ENCODE data around the gene ANKRD13C. TPM values are rescaled to one million over a fixed set of nuclear protein-coding genes. Genes with fewer than 3 reads are reported as not detected.

Gene ANKRD13C
- 10 to 100 TPM; 26.3 to 28.7 (median 27.2) TPM for total RNA-seq
- total RNA-seq (2013): 38.8 TPM
- 52.3 to 86.7 (median 66.0) reads per million in 29 experiments for total RNA-seq

GRCh38 chr1:70354332-70355110, at the start of gene ANKRD13C:
TSS of gene ANKRD13C (minus strand) at chr1:70354722. CDS start at chr1:70354408, 314 bp downstream.
- H3K36me3 ChIP-seq (ENCODE audit: control insufficient read depth in 2 of 2, extremely low read depth in 1 of 2, insufficient read depth in 1 of 2, low read length in 1 of 2): no peaks in the 10 kb centered on the region
- H3K27me3 Mint-ChIP-seq: no peaks in the 10 kb centered on the region
- peak within 1 kb of the TSS; percentile 80 to 90 for H3K4me3 ChIP-seq (ENCODE audit: control insufficient read depth in 1 of 2, extremely low read depth in 1 of 2, low read length in 1 of 2)
- under 1% methylated on average over 61 of the region's 65 CpGs for WGBS (ENCODE audit: insufficient coverage)
- H3K9me3 ChIP-seq: no peaks in the 10 kb centered on the region
- peaks cover 4% of the 10 kb centered on the region for H3K36me3 Mint-ChIP-seq
- no peaks in the 10 kb centered on the region for H3K9me3 Mint-ChIP-seq
- H3K4me3 Mint-ChIP-seq: peak within 1 kb of the TSS; percentile 91 to 96 (median 94)
- ATAC-seq (replicated peaks in 1 of 4): peak; percentile 90 to 96 (median 94)
- H3K27me3 ChIP-seq (replicated peaks in 1 of 2; ENCODE audit: control insufficient read depth in 2 of 2, extremely low read depth in 1 of 2, insufficient read depth in 2 of 2, low read length in 1 of 2): no peaks in the 10 kb centered on the region
- H3K27ac Mint-ChIP-seq: peak within 1 kb of the TSS; percentile 94 to 98
- ChIA-PET POLR2A (interaction anchor here (0.6 to 3.3 kb wide), 9 partner anchors 11 to 727 kb away, joined by 3 to 58 read pairs (median 4); partner anchors contain the start of gene CTH (in 2 of the 2)), CTCF (interaction anchor here (0.6 to 3.4 kb wide), 5 partner anchors 56 to 726 kb away, joined by 3 to 29 read pairs (median 4); partner anchors contain the start of genes CTH (in 1 of the 2), LRRC40 (in 1 of the 2) and ZRANB2 (in 1 of the 2))
- peaks cover 50 to 54% (median 53%) of the 10 kb centered on the region in 3 donors for H3K4me1 Mint-ChIP-seq
- DNase-seq: peak; percentile 80 to 94 (median 89)
- H3K4me1 ChIP-seq (ENCODE audit: control insufficient read depth in 1 of 2, extremely low read depth in 1 of 2, insufficient read depth in 2 of 2, low read length in 2 of 2): peaks cover 16 to 23% of the 10 kb centered on the region in 2 experiments
- H3K27ac ChIP-seq (ENCODE audit: low read length): peak within 1 kb of the TSS; percentile 89

- ATAC-seq (replicated peaks in 1 of 4): no peak
- Histone ChIP-seq H3K27ac (ENCODE audit: low read length) (no peak overlapping the region), H3K4me3 (ENCODE audit: control insufficient read depth in 1 of 2, extremely low read depth in 1 of 2, low read length in 1 of 2) (no peak overlapping the region), H3K4me1 (ENCODE audit: control insufficient read depth in 1 of 2, extremely low read depth in 1 of 2, insufficient read depth in 2 of 2, low read length in 2 of 2) (no peaks in the 10 kb centered on the region), H3K9me3 (no peaks in the 10 kb centered on the region), H3K27me3 (replicated peaks in 1 of 2; ENCODE audit: control insufficient read depth in 2 of 2, extremely low read depth in 1 of 2, insufficient read depth in 2 of 2, low read length in 1 of 2) (peaks cover 0 to 4% of the 10 kb centered on the region in 2 experiments), H3K36me3 (ENCODE audit: control insufficient read depth in 2 of 2, extremely low read depth in 1 of 2, insufficient read depth in 1 of 2, low read length in 1 of 2) (no peaks in the 10 kb centered on the region)
- POLR2A ChIA-PET: no interaction called here
- Mint-ChIP-seq H3K4me3 (no peak overlapping the region), H3K9me3 (no peaks in the 10 kb centered on the region), H3K27me3 (peaks cover 16 to 19% of the 10 kb centered on the region in 2 donors), H3K27ac (no peak overlapping the region), H3K36me3 (no peaks in the 10 kb centered on the region), H3K4me1 (no peaks in the 10 kb centered on the region)
- DNase-seq: no peak
- CTCF ChIA-PET: no interaction called here
- 67% methylated on average over 1 of the region's 2 CpGs for WGBS (ENCODE audit: insufficient coverage)
These were observed 49.2 kb upstream of the ANKRD13C start for GRCh38 chr1:70403759-70404158.

- POLR2A ChIA-PET: interaction anchor here (1.2 to 1.3 kb wide), 2 partner anchors 8 to 10 kb away, joined by 3 to 5 read pairs; partner anchors contain the start of gene CTH (in 1 of the 2)
- no peaks in the 10 kb centered on the region for H3K36me3 ChIP-seq (ENCODE audit: control insufficient read depth in 2 of 2, extremely low read depth in 1 of 2, insufficient read depth in 1 of 2, low read length in 1 of 2)
- H3K9me3 ChIP-seq: no peaks in the 10 kb centered on the region
- H3K9me3 Mint-ChIP-seq: no peaks in the 10 kb centered on the region
- DNase-seq: no peak
- H3K4me3 Mint-ChIP-seq: no peak overlapping the region
- peaks cover 19% of the 10 kb centered on the region in 2 donors for H3K27me3 Mint-ChIP-seq
- no peaks in the 10 kb centered on the region for H3K36me3 Mint-ChIP-seq
- H3K4me3 ChIP-seq (ENCODE audit: control insufficient read depth in 1 of 2, extremely low read depth in 1 of 2, low read length in 1 of 2): no peak overlapping the region
- no peaks in the 10 kb centered on the region for H3K4me1 ChIP-seq (ENCODE audit: control insufficient read depth in 1 of 2, extremely low read depth in 1 of 2, insufficient read depth in 2 of 2, low read length in 2 of 2)
- peaks cover 0 to 4% of the 10 kb centered on the region in 2 experiments for H3K27me3 ChIP-seq (replicated peaks in 1 of 2; ENCODE audit: control insufficient read depth in 2 of 2, extremely low read depth in 1 of 2, insufficient read depth in 2 of 2, low read length in 1 of 2)
- no CpG with 5 or more reads among the region's 1 CpG for WGBS (ENCODE audit: insufficient coverage)
- CTCF ChIA-PET: no interaction called here
- H3K27ac ChIP-seq (ENCODE audit: low read length): no peak overlapping the region
- no peak overlapping the region for H3K27ac Mint-ChIP-seq
- no peak for ATAC-seq (replicated peaks in 1 of 4)
- H3K4me1 Mint-ChIP-seq: no peaks in the 10 kb centered on the region
These were observed 47.5 kb upstream of the ANKRD13C start for GRCh38 chr1:70401974-70402373.

GRCh38 chr1:70400335-70400734, 45.8 kb upstream of the ANKRD13C start:
- CTCF ChIA-PET: no interaction called here
- POLR2A ChIA-PET: no interaction called here
- H3K27ac Mint-ChIP-seq: no peak overlapping the region

GRCh38 chr1:70397013-70397412, 42.5 kb upstream of the ANKRD13C start:
- peaks cover 0 to 10% of the 10 kb centered on the region in 2 experiments for H3K27me3 ChIP-seq (replicated peaks in 1 of 2; ENCODE audit: control insufficient read depth in 2 of 2, extremely low read depth in 1 of 2, insufficient read depth in 2 of 2, low read length in 1 of 2)
- H3K9me3 ChIP-seq: no peaks in the 10 kb centered on the region
- Mint-ChIP-seq H3K4me3 (no peak overlapping the region), H3K27me3 (peaks cover 5 to 9% of the 10 kb centered on the region in 2 donors), H3K36me3 (no peaks in the 10 kb centered on the region), H3K4me1 (no peaks in the 10 kb centered on the region), H3K9me3 (no peaks in the 10 kb centered on the region), H3K27ac (no peak overlapping the region)
- H3K27ac ChIP-seq (ENCODE audit: low read length): no peak overlapping the region
- ATAC-seq (replicated peaks in 1 of 4): no peak
- no peaks in the 10 kb centered on the region for H3K4me1 ChIP-seq (ENCODE audit: control insufficient read depth in 1 of 2, extremely low read depth in 1 of 2, insufficient read depth in 2 of 2, low read length in 2 of 2)
- no peak overlapping the region for H3K4me3 ChIP-seq (ENCODE audit: control insufficient read depth in 1 of 2, extremely low read depth in 1 of 2, low read length in 1 of 2)
- ChIA-PET CTCF (no interaction called here), POLR2A (interaction anchor here in 1 of 2 donors (0.7 kb wide), 1 partner anchor 10 kb away, joined by 3 read pairs; no protein-coding TSS in a partner anchor)
- WGBS (ENCODE audit: insufficient coverage): 33% methylated on average over 1 of the region's 7 CpGs
- DNase-seq: no peak
- H3K36me3 ChIP-seq (ENCODE audit: control insufficient read depth in 2 of 2, extremely low read depth in 1 of 2, insufficient read depth in 1 of 2, low read length in 1 of 2): no peaks in the 10 kb centered on the region

More at GRCh38 chr1:70400335-70400734, 45.8 kb upstream of the ANKRD13C start:
- no peaks in the 10 kb centered on the region for H3K9me3 ChIP-seq
- Mint-ChIP-seq H3K27me3 (peaks cover 11% of the 10 kb centered on the region in 2 donors), H3K4me3 (no peak overlapping the region), H3K36me3 (no peaks in the 10 kb centered on the region), H3K4me1 (no peaks in the 10 kb centered on the region), H3K9me3 (no peaks in the 10 kb centered on the region)
- H3K4me3 ChIP-seq (ENCODE audit: control insufficient read depth in 1 of 2, extremely low read depth in 1 of 2, low read length in 1 of 2): no peak overlapping the region
- no peaks in the 10 kb centered on the region for H3K4me1 ChIP-seq (ENCODE audit: control insufficient read depth in 1 of 2, extremely low read depth in 1 of 2, insufficient read depth in 2 of 2, low read length in 2 of 2)
- no CpG with 5 or more reads among the region's 1 CpG for WGBS (ENCODE audit: insufficient coverage)
- ATAC-seq (replicated peaks in 1 of 4) (no peak), DNase-seq (no peak)
- H3K36me3 ChIP-seq (ENCODE audit: control insufficient read depth in 2 of 2, extremely low read depth in 1 of 2, insufficient read depth in 1 of 2, low read length in 1 of 2): no peaks in the 10 kb centered on the region
- no peaks in the 10 kb centered on the region for H3K27me3 ChIP-seq (replicated peaks in 1 of 2; ENCODE audit: control insufficient read depth in 2 of 2, extremely low read depth in 1 of 2, insufficient read depth in 2 of 2, low read length in 1 of 2)
- H3K27ac ChIP-seq (ENCODE audit: low read length): no peak overlapping the region

- Mint-ChIP-seq H3K27me3 (peaks cover 5 to 9% of the 10 kb centered on the region in 2 donors), H3K36me3 (no peaks in the 10 kb centered on the region), H3K4me1 (no peaks in the 10 kb centered on the region), H3K9me3 (no peaks in the 10 kb centered on the region), H3K4me3 (no peak overlapping the region), H3K27ac (no peak overlapping the region)
- H3K36me3 ChIP-seq (ENCODE audit: control insufficient read depth in 2 of 2, extremely low read depth in 1 of 2, insufficient read depth in 1 of 2, low read length in 1 of 2): no peaks in the 10 kb centered on the region
- H3K27me3 ChIP-seq (replicated peaks in 1 of 2; ENCODE audit: control insufficient read depth in 2 of 2, extremely low read depth in 1 of 2, insufficient read depth in 2 of 2, low read length in 1 of 2): peaks cover 0 to 10% of the 10 kb centered on the region in 2 experiments
- ChIA-PET POLR2A (interaction anchor here in 1 of 2 donors (0.7 kb wide), 1 partner anchor 10 kb away, joined by 3 read pairs; no protein-coding TSS in a partner anchor), CTCF (no interaction called here)
- H3K4me3 ChIP-seq (ENCODE audit: control insufficient read depth in 1 of 2, extremely low read depth in 1 of 2, low read length in 1 of 2): no peak overlapping the region
- no peak overlapping the region for H3K27ac ChIP-seq (ENCODE audit: low read length)
- no peaks in the 10 kb centered on the region for H3K9me3 ChIP-seq
- DNase-seq: no peak
- H3K4me1 ChIP-seq (ENCODE audit: control insufficient read depth in 1 of 2, extremely low read depth in 1 of 2, insufficient read depth in 2 of 2, low read length in 2 of 2): no peaks in the 10 kb centered on the region
- no peak for ATAC-seq (replicated peaks in 1 of 4)
- WGBS (ENCODE audit: insufficient coverage): no CpG with 5 or more reads among the region's 2 CpGs
These were observed 42.1 kb upstream of the ANKRD13C start for GRCh38 chr1:70396607-70397006.

Data from T-cell (primary cell).